Measurements from ENCODE around the gene POLA2. TPM values are rescaled to one million over a fixed set of nuclear protein-coding genes. Genes with fewer than 3 reads are reported as not detected.

The POLA2 gene
- polyA plus RNA-seq, 2 of the 4 experiments (the other 2 are of a cell fraction), result 34.5 to 52.3 TPM

- peak overlapping the region; percentile 61 for H3K4me2 ChIP-seq
- WGBS (ENCODE audit: missing lambda C conversion rate), result 31% methylated on average over 6 of the region's 6 CpGs
- ChIA-PET POLR2A (interaction anchor here (0.6 to 2.6 kb wide), 16 partner anchors 13 to 232 kb away, joined by 3 to 62 read pairs (median 4); partner anchors contain the start of genes CDC42EP2, DPF2, FAU and MRPL49), CTCF (interaction anchor here (0.5 to 76.3 kb wide), 25 partner anchors 10 to 934 kb away, joined by 3 to 3090 read pairs (median 4); partner anchors contain the start of genes CDC42EP2, DPF2, POLA2 and TIGD3)
- no peak overlapping the region for H3K4me3 ChIP-seq
- peaks cover 48% of the 10 kb centered on the region for H3K4me1 ChIP-seq
- H3K27ac ChIP-seq, result peak overlapping the region; percentile 23 to 69; a peak in 4 of 6 replicates
- no peaks in the 10 kb centered on the region for H3K9me3 ChIP-seq
- peak; percentile 66 to 85 for DNase-seq (ENCODE audit: low read depth in 1 of 2, low spot score in 1 of 2)
- no peak for FAIRE-seq
- peak; percentile 88 to 89 for ATAC-seq
- TF ChIP-seq HOXB5 (CRISPR knock-in tag; IDR thresholded peaks at IDR 0.05) (no peak), GATA3 (IDR thresholded peaks at IDR 0.05; ENCODE audit: borderline replicate concordance) (peak; percentile 65; the same call in 1 of the 2 replicates), BHLHE40 (IDR thresholded peaks at IDR 0.05; ENCODE audit: low read depth, low read length) (no peak), JUNB (IDR thresholded peaks at IDR 0.05) (peak; percentile 48; the same call in 1 of the 2 replicates), HES2 (IDR thresholded peaks at IDR 0.05) (no peak), SREBF2 (IDR thresholded peaks at IDR 0.05) (no peak), PBX3 (IDR thresholded peaks at IDR 0.05) (0 out of 2 replicates have a peak, but pooled peaks have one; percentile 54), JUN (IDR thresholded peaks at IDR 0.05) (peak in 1 of 2 experiments; percentile 42; a peak in 1 of 5 replicates), FOSL2 (IDR thresholded peaks at IDR 0.05) (no peak; the same call in 1 of the 2 replicates), FOSL2 (CRISPR knock-in tag; IDR thresholded peaks at IDR 0.05) (peak; percentile 65), CTCF (IDR thresholded peaks at IDR 0.05) (peak; percentile 96), CEBPB (IDR thresholded peaks at IDR 0.05) (0 out of 4 replicates have a peak, but pooled peaks of 1 of the 2 experiments have one; percentile 46), SMC3 (IDR thresholded peaks at IDR 0.05) (peak; percentile 97), ATOH8 (CRISPR knock-in tag; IDR thresholded peaks at IDR 0.05; ENCODE audit: low read depth) (no peak), RAD21 (conservative IDR thresholded peaks at IDR 0.05 in 1 of 2, IDR thresholded peaks at IDR 0.05 in 1 of 2) (peak; percentile 99), MAX (IDR thresholded peaks at IDR 0.05) (peak; percentile 45; the same call in 1 of the 2 replicates), TFCP2L1 (CRISPR knock-in tag; IDR thresholded peaks at IDR 0.05) (no peak), CBX8 (IDR thresholded peaks at IDR 0.05) (no peak)
- TF ChIP-seq, protein P1, sequence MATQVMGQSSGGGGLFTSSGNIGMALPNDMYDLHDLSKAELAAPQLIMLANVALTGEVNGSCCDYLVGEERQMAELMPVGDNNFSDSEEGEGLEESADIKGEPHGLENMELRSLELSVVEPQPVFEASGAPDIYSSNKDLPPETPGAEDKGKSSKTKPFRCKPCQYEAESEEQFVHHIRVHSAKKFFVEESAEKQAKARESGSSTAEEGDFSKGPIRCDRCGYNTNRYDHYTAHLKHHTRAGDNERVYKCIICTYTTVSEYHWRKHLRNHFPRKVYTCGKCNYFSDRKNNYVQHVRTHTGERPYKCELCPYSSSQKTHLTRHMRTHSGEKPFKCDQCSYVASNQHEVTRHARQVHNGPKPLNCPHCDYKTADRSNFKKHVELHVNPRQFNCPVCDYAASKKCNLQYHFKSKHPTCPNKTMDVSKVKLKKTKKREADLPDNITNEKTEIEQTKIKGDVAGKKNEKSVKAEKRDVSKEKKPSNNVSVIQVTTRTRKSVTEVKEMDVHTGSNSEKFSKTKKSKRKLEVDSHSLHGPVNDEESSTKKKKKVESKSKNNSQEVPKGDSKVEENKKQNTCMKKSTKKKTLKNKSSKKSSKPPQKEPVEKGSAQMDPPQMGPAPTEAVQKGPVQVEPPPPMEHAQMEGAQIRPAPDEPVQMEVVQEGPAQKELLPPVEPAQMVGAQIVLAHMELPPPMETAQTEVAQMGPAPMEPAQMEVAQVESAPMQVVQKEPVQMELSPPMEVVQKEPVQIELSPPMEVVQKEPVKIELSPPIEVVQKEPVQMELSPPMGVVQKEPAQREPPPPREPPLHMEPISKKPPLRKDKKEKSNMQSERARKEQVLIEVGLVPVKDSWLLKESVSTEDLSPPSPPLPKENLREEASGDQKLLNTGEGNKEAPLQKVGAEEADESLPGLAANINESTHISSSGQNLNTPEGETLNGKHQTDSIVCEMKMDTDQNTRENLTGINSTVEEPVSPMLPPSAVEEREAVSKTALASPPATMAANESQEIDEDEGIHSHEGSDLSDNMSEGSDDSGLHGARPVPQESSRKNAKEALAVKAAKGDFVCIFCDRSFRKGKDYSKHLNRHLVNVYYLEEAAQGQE (IDR thresholded peaks at IDR 0.05), result no peak
These were observed 13.2 kb downstream of the POLA2 start for GRCh38 chr11:65274735-65275682.

All from A549 (cell line).